ENCODE measurements around the gene OR12D3.

DNA sequence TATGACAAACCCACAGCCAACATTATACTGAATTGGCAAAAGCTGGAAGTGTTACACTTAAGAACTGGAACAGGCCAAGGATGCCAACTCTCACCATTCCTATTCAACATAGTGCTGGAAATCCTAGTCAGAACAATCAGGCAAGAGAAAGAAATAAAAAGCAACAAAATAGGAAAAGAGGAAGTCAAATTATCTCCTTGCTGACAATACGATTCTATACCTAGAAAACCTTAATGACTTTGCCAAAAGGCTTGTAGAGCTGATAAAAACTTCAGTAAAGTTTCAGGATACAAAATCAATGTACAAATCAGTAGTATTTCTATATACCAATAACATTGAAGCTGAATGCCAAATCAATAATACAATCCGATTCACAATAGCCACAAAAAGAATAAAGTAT, 38.8 kb downstream of the OR12D3 start:
- TF ChIP-seq, protein P1, sequence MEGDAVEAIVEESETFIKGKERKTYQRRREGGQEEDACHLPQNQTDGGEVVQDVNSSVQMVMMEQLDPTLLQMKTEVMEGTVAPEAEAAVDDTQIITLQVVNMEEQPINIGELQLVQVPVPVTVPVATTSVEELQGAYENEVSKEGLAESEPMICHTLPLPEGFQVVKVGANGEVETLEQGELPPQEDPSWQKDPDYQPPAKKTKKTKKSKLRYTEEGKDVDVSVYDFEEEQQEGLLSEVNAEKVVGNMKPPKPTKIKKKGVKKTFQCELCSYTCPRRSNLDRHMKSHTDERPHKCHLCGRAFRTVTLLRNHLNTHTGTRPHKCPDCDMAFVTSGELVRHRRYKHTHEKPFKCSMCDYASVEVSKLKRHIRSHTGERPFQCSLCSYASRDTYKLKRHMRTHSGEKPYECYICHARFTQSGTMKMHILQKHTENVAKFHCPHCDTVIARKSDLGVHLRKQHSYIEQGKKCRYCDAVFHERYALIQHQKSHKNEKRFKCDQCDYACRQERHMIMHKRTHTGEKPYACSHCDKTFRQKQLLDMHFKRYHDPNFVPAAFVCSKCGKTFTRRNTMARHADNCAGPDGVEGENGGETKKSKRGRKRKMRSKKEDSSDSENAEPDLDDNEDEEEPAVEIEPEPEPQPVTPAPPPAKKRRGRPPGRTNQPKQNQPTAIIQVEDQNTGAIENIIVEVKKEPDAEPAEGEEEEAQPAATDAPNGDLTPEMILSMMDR (IDR thresholded peaks at IDR 0.05; ENCODE audit: insufficient read depth, low read length, poor library complexity, severe bottlenecking), result no peak
- TF ChIP-seq EZH2phosphoT487 (conservative IDR thresholded peaks at IDR 0.05; ENCODE audit: low read length), result no peak

Measured in SU-DHL-6 (cell line).